HepG2 (cell line): ENCODE data around the gene NR2F1-AS1.

Source experiments
- CHD2 ChIP-seq: IDR thresholded peaks from 2 replicates; pipeline ENCODE4 v1.6.1; 2011; ENCODE audit warnings: low read depth, low read length, improper control_type of control experiment
- CTCF ChIP-seq: sonication (generic); formaldehyde crosslinking; IDR thresholded peaks from 2 replicates; pipeline ENCODE4 v1.5.0; 2020; ENCODE audit warnings: mild to moderate bottlenecking, missing genetic modification reagents, moderate library complexity
- ELF4 ChIP-seq: sonication (generic); formaldehyde crosslinking; IDR thresholded peaks from 2 replicates; pipeline ENCODE4 v1.5.0; 2020; ENCODE audit warnings: missing genetic modification reagents, mild to moderate bottlenecking, moderate library complexity, borderline replicate concordance
- NFE2 ChIP-seq: sonication (generic); formaldehyde crosslinking; IDR thresholded peaks from 2 replicates; pipeline ENCODE4 v1.4.0; 2020; ENCODE audit warnings: missing genetic modification reagents
- SP1 ChIP-seq, 2 experiments: fragments of 450-650 bp in 1 of 2; sonication (generic) in 1 of 2; formaldehyde crosslinking in 1 of 2; IDR thresholded peaks; 2 replicates each; pipeline versions ENCODE4 v1.4.0 to v1.6.1; 2016 to 2020; ENCODE audit warnings: missing genetic modification reagents in 1 of 2
- UBTF ChIP-seq: sonication (generic); formaldehyde crosslinking; IDR thresholded peaks from 2 replicates; pipeline ENCODE4 v1.4.0; 2020; ENCODE audit warnings: mild to moderate bottlenecking, missing genetic modification reagents
- USF2 ChIP-seq, 2 experiments: sonication (generic) in 1 of 2; formaldehyde crosslinking in 1 of 2; IDR thresholded peaks; 2 replicates each; pipeline versions ENCODE4 v1.5.1 to v1.6.1; 2011 to 2020; ENCODE audit warnings: borderline replicate concordance in 1 of 2, low read depth in 1 of 2, low read length in 1 of 2, mild to moderate bottlenecking in 1 of 2, missing genetic modification reagents in 1 of 2, moderate library complexity in 1 of 2
- ZFP37 ChIP-seq: sonication (generic); formaldehyde crosslinking; IDR thresholded peaks from 2 replicates; pipeline ENCODE4 v1.4.0; 2020; ENCODE audit warnings: missing genetic modification reagents, borderline replicate concordance

- TF ChIP-seq CHD2 (no peak), SP1 (IDR thresholded peaks at IDR 0.05) (no peak), SP1 (CRISPR knock-in tag; IDR thresholded peaks at IDR 0.05) (no peak), UBTF (CRISPR knock-in tag) (no peak), NFE2 (CRISPR knock-in tag) (no peak), ELF4 (CRISPR knock-in tag) (no peak), ZFP37 (CRISPR knock-in tag) (no peak), USF2 (IDR thresholded peaks at IDR 0.05; ENCODE audit: low read depth, low read length) (no peak), USF2 (CRISPR knock-in tag; IDR thresholded peaks at IDR 0.05; ENCODE audit: borderline replicate concordance) (no peak), CTCF (no peak)
Measured at GRCh38 chr5:93476251-93476742, 104.7 kb downstream of the NR2F1-AS1 start.
